K562 (cell line): ENCODE measurements around the gene LRRC14B. TPM values are rescaled to one million over a fixed set of nuclear protein-coding genes. Genes with fewer than 3 reads are reported as not detected.

Experiments used
- ATAC-seq: fragments of 200-7000 bp; cut with Tn5 transposase; 3 replicates; pipeline ENCODE4 v1.9.1; 2020; ENCODE audit warnings: moderate library complexity
- BruUV-seq: library from RNA; stranded (reverse); fragments of 400-500 nt; replicated peaks from 2 replicates; lab custom pipeline; 2021; lab: Mats Ljungman, UMichigan
- CTCF ChIA-PET: fragments of 300-600 bp; formaldehyde crosslinking; extraction: SDS; loops from one replicate; lab custom pipeline; 2021; ENCODE audit warnings: low intra/inter-chr PET ratio; lab: Yijun Ruan, JAX
- POLR2A ChIA-PET: fragments of 300-600, 350-650 bp; sonication (Branson Sonifier 250); formaldehyde crosslinking; extraction: SDS; loops from one replicate; lab custom pipeline; 2021; ENCODE audit warnings: antibody characterized with exemption, inconsistent platforms; lab: Yijun Ruan, JAX
- DNase-seq, 4 experiments: peaks; one replicate each; pipeline versions ENCODE4 v3.0.0 to v3.0.0-alpha.2; 2011 to 2018; ENCODE audit warnings: low spot score in 3 of 4, mixed read lengths in 3 of 4; ENCODE audit errors: extremely low read depth in 1 of 4
- FAIRE-seq: peaks from 2 replicates; lab custom pipeline; 2011; peaks lifted over from hg19 to GRCh38; lab: Jason Lieb, UNC
- H2AFZ ChIP-seq: 2 replicates; pipeline ENCODE4 v1.6.0; 2011; ENCODE audit warnings: low read depth, low read length, control low read depth, inconsistent platforms
- H3K27ac ChIP-seq: fragments of 200-600 bp; 3 replicates; pipeline ENCODE4 v1.8.0; 2011; ENCODE audit warnings: low read depth, mild to moderate bottlenecking, control low read depth, inconsistent platforms, low read length, moderate library complexity, mixed read lengths; ENCODE audit errors: extremely low read depth
- H3K27me3 ChIP-seq, 2 experiments: fragments of 300-600 bp in 1 of 2; 2 replicates in 1 of 2; 3 replicates in 1 of 2; pipeline versions ENCODE4 v1.6.0 to v1.8.0; 2011; ENCODE audit warnings: inconsistent platforms in 2 of 2, low read length in 2 of 2, mild to moderate bottlenecking in 1 of 2, mixed read lengths in 1 of 2, moderate library complexity in 1 of 2; ENCODE audit not compliant: control insufficient read depth in 2 of 2, insufficient read depth in 2 of 2
- H3K36me3 ChIP-seq: fragments of 300-600 bp; 3 replicates; pipeline ENCODE4 v1.8.0; 2011; ENCODE audit warnings: mild to moderate bottlenecking, low read length, inconsistent platforms; ENCODE audit not compliant: control insufficient read depth, insufficient read depth
- H3K4me1 ChIP-seq, 2 experiments: fragments of 200-600 bp in 1 of 2; replicated peaks in 1 of 2; 2 replicates in 1 of 2; 3 replicates in 1 of 2; pipeline versions ENCODE4 v1.5.1 to v1.8.0; 2011; ENCODE audit warnings: inconsistent platforms in 2 of 2, low read length in 2 of 2, mild to moderate bottlenecking in 1 of 2, mixed read lengths in 1 of 2, moderate library complexity in 1 of 2; ENCODE audit not compliant: control insufficient read depth in 2 of 2, insufficient read depth in 2 of 2
- H3K4me2 ChIP-seq: 2 replicates; pipeline ENCODE4 v1.6.1; 2011; ENCODE audit warnings: low read length, control low read depth, inconsistent platforms, mixed read lengths; ENCODE audit not compliant: insufficient read depth
- H3K4me3 ChIP-seq: fragments of 200-600 bp; sonication (generic), shearing (Covaris generic); 2 replicates; pipeline ENCODE4 v1.5.1; 2016; ENCODE audit warnings: control low read depth, inconsistent platforms
- H3K79me2 ChIP-seq: fragments of 200-600 bp; 3 replicates; pipeline ENCODE4 v1.8.0; 2011; ENCODE audit warnings: low read length, inconsistent platforms; ENCODE audit not compliant: control insufficient read depth, insufficient read depth
- H3K9ac ChIP-seq, 2 experiments: 2 replicates each; pipeline versions ENCODE4 v1.6.0 to v1.6.1; 2011; ENCODE audit warnings: low read depth in 2 of 2, low read length in 2 of 2, control low read depth in 1 of 2, inconsistent platforms in 1 of 2, mild to moderate bottlenecking in 1 of 2, mixed read lengths in 1 of 2; ENCODE audit not compliant: insufficient read depth in 1 of 2
- H3K9me1 ChIP-seq: one replicate; pipeline ENCODE4 v1.6.0; 2011; ENCODE audit warnings: inconsistent platforms, mild to moderate bottlenecking, low read length, moderate library complexity; ENCODE audit not compliant: control insufficient read depth, insufficient read depth
- H3K9me3 ChIP-seq: replicated peaks from 2 replicates; pipeline ENCODE4 v1.5.1; 2011; ENCODE audit warnings: low read depth, low read length, inconsistent platforms; ENCODE audit not compliant: control insufficient read depth, insufficient read depth
- H4K20me1 ChIP-seq: replicated peaks from 2 replicates; pipeline ENCODE4 v1.6.1; 2011; ENCODE audit warnings: low read length, inconsistent platforms, mixed read lengths; ENCODE audit not compliant: control insufficient read depth, insufficient read depth
- FOXP1 ChIP-seq: sonication (generic); formaldehyde crosslinking; IDR thresholded peaks from 2 replicates; pipeline ENCODE4 v1.8.0; 2022; ENCODE audit warnings: mild to moderate bottlenecking, missing genetic modification reagents
- GMEB1 ChIP-seq: fragments of 250-450 bp; sonication (Bioruptor Pico); IDR thresholded peaks from 2 replicates; pipeline ENCODE4 v1.4.0; 2020; ENCODE audit warnings: mild to moderate bottlenecking
- HEY1 ChIP-seq: fragments of 250-450 bp; sonication (Bioruptor Pico); IDR thresholded peaks from 2 replicates; pipeline ENCODE4 v1.5.0; 2020; ENCODE audit warnings: mild to moderate bottlenecking, moderate library complexity, borderline replicate concordance
- RCOR1 ChIP-seq, 2 experiments: IDR thresholded peaks; 2 replicates each; pipeline ENCODE4 v1.6.1; 2012; ENCODE audit warnings: low read depth in 2 of 2, low read length in 2 of 2, borderline replicate concordance in 1 of 2, improper control_type of control experiment in 1 of 2
- SRSF9 ChIP-seq: fragments of 200-400 bp; formaldehyde crosslinking; IDR thresholded peaks from 2 replicates; pipeline ENCODE4 v1.6.1; 2017; ENCODE audit warnings: low read depth, low read length, borderline replicate concordance
- ZBTB26 ChIP-seq: fragments of 450-650 bp; formaldehyde crosslinking; IDR thresholded peaks from 2 replicates; pipeline ENCODE4 v1.4.0; 2022; ENCODE audit warnings: missing genetic modification characterization
- ZBTB8A ChIP-seq: fragments of 450-650 bp; IDR thresholded peaks from 2 replicates; pipeline ENCODE4 v1.6.1; 2018; ENCODE audit warnings: mild to moderate bottlenecking, moderate library complexity; ENCODE audit not compliant: partially characterized antibody
- WGBS: fragments of 100-300 bp; shearing (Covaris generic); methylation state at CpG from one replicate; pipeline ENCODE4 v1.1.6; 2016; ENCODE audit warnings: low coverage, mixed read lengths; ENCODE audit not compliant: insufficient coverage; ENCODE audit errors: missing lambda C conversion rate; 5-methylcytosine and 5-hydroxymethylcytosine counted together
- in situ Hi-C: fragments of 300-500 bp; cut with MboI; formaldehyde crosslinking; loops from 4 replicates; pipeline ENCODE4 v1.15.0; 2018; ENCODE audit warnings: inconsistent platforms, mixed read lengths
- intact Hi-C: fragments of 100-400 bp; cut with micrococcal nuclease; formaldehyde crosslinking; loops from 2 replicates; pipeline ENCODE4 v1.14.2; 2022
- polyA plus RNA-seq, 8 experiments: library from polyadenylated mRNA; depleted of rRNA in 4 of 8; stranded (reverse) in 5 of 8; unstranded in 3 of 8; fragments of >200 nt; fragmentation: Nextera tagmentation in 2 of 8; fragmentation: Illumina TruSeq in 1 of 8; extraction: Ambion mirVana in 2 of 8; extraction: Trizol in 1 of 8; gene quantifications; 2 replicates each; pipeline versions ENCODE4 v1.2.1 to v1.2.3, GENCODE V29; 2011 to 2014; ENCODE audit warnings: inconsistent platforms in 1 of 8, missing spikeins in 1 of 8
- total RNA-seq, 7 experiments: library from RNA; depleted of rRNA in 6 of 7; stranded (reverse); fragments of >200 nt in 6 of 7; fragmentation: Illumina TruSeq in 2 of 7; extraction: Trizol in 2 of 7; gene quantifications; 2 replicates each; pipeline versions ENCODE4 v1.2.1 to v1.2.3, GENCODE V29; 2011 to 2021; ENCODE audit warnings: low replicate concordance in 1 of 7
- TF ChIP-seq, protein P1 (sequence below): fragments of 450-650 bp; IDR thresholded peaks from 2 replicates; pipeline ENCODE4 v1.6.1; 2016; ENCODE audit warnings: missing biosample characterization, missing genetic modification characterization
- TF ChIP-seq, protein P2 (sequence below): fragments of 250-450 bp; sonication (Bioruptor Pico); IDR thresholded peaks from 2 replicates; pipeline ENCODE4 v1.4.0; 2020
- TF ChIP-seq, protein P3 (sequence below): fragments of 250-450 bp; sonication (Bioruptor Pico); IDR thresholded peaks from 2 replicates; pipeline ENCODE4 v1.4.0; 2020

Gene LRRC14B
- total and polyA plus RNA-seq, 9 of the 15 experiments (the other 6 are each of a cell fraction or from before 2014, with no cell fraction given) = not detected

DNA sequence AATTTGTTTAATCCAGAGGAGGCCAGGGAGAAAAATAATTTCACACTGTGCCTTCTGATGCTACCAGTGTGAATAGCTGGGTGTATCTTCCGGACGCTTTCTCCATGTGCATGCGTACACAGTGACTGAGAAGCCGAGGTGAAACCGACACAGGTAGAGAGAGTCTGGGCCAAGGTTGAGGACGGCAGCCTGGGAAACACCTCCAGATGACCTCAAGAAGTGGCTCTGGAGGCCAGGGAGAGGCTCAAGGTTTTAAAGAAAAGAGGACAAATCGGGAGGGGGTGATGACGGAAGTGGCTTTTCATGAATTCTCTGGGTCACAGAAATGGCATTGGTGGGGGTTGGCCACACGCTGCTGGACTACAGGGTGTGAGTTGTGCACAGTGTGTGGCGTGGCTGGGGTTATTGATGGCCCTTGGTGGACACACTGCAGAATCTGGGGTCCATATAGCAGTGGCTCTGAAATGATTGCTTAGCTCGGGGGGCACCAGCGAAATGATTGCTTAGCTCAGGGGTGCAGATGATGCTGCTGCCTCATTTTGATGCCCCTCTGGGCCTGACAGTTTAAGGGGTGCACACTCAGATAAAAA lies 34.1 kb upstream of the LRRC14B start:
- Histone ChIP-seq H3K27ac (no peak overlapping the region), H3K4me3 (no peak overlapping the region), H3K4me2 (no peak overlapping the region), H3K9me3 (no peaks in the 10 kb centered on the region), H3K36me3 (no peaks in the 10 kb centered on the region), H3K4me1 (peaks cover 0 to 7% of the 10 kb centered on the region in 2 experiments; a peak in 1 of 5 replicates), H3K9ac (no peak overlapping the region), H3K9me1 (no peaks in the 10 kb centered on the region), H3K79me2 (no peaks in the 10 kb centered on the region), H4K20me1 (peaks cover 7% of the 10 kb centered on the region; the same call in 1 of the 2 replicates), H3K27me3 (peaks cover 52 to 89% of the 10 kb centered on the region in 2 experiments), H2AFZ (no peak overlapping the region)
- DNase-seq (no peak), ATAC-seq (no peak), FAIRE-seq (no peak)
- BruUV-seq = no TSS peak
- under 1% methylated on average over 12 of the region's 12 CpGs for WGBS
- CTCF ChIA-PET = no interaction called here
- POLR2A ChIA-PET = interaction anchor here (0.7 to 0.9 kb wide), 2 partner anchors 32 to 52 kb away, joined by 3 read pairs; no protein-coding TSS in a partner anchor
- in situ Hi-C loops (no loop called here), intact Hi-C loops (no loop called here)
- TF ChIP-seq ZBTB8A = no peak
- TF ChIP-seq, protein P1, sequence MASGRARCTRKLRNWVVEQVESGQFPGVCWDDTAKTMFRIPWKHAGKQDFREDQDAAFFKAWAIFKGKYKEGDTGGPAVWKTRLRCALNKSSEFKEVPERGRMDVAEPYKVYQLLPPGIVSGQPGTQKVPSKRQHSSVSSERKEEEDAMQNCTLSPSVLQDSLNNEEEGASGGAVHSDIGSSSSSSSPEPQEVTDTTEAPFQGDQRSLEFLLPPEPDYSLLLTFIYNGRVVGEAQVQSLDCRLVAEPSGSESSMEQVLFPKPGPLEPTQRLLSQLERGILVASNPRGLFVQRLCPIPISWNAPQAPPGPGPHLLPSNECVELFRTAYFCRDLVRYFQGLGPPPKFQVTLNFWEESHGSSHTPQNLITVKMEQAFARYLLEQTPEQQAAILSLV (tag) = no peak
- no peak for TF ChIP-seq RCOR1 (IDR thresholded peaks at IDR 0.05; ENCODE audit: borderline replicate concordance in 1 of 2, low read depth in 2 of 2, low read length in 2 of 2)
- TF ChIP-seq, protein P2, sequence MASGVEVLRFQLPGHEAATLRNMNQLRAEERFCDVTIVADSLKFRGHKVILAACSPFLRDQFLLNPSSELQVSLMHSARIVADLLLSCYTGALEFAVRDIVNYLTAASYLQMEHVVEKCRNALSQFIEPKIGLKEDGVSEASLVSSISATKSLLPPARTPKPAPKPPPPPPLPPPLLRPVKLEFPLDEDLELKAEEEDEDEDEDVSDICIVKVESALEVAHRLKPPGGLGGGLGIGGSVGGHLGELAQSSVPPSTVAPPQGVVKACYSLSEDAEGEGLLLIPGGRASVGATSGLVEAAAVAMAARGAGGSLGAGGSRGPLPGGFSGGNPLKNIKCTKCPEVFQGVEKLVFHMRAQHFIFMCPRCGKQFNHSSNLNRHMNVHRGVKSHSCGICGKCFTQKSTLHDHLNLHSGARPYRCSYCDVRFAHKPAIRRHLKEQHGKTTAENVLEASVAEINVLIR (CRISPR knock-in tag) = no peak
- TF ChIP-seq HEY1 (CRISPR knock-in tag) = no peak
- TF ChIP-seq GMEB1 = no peak
- TF ChIP-seq, protein P3, sequence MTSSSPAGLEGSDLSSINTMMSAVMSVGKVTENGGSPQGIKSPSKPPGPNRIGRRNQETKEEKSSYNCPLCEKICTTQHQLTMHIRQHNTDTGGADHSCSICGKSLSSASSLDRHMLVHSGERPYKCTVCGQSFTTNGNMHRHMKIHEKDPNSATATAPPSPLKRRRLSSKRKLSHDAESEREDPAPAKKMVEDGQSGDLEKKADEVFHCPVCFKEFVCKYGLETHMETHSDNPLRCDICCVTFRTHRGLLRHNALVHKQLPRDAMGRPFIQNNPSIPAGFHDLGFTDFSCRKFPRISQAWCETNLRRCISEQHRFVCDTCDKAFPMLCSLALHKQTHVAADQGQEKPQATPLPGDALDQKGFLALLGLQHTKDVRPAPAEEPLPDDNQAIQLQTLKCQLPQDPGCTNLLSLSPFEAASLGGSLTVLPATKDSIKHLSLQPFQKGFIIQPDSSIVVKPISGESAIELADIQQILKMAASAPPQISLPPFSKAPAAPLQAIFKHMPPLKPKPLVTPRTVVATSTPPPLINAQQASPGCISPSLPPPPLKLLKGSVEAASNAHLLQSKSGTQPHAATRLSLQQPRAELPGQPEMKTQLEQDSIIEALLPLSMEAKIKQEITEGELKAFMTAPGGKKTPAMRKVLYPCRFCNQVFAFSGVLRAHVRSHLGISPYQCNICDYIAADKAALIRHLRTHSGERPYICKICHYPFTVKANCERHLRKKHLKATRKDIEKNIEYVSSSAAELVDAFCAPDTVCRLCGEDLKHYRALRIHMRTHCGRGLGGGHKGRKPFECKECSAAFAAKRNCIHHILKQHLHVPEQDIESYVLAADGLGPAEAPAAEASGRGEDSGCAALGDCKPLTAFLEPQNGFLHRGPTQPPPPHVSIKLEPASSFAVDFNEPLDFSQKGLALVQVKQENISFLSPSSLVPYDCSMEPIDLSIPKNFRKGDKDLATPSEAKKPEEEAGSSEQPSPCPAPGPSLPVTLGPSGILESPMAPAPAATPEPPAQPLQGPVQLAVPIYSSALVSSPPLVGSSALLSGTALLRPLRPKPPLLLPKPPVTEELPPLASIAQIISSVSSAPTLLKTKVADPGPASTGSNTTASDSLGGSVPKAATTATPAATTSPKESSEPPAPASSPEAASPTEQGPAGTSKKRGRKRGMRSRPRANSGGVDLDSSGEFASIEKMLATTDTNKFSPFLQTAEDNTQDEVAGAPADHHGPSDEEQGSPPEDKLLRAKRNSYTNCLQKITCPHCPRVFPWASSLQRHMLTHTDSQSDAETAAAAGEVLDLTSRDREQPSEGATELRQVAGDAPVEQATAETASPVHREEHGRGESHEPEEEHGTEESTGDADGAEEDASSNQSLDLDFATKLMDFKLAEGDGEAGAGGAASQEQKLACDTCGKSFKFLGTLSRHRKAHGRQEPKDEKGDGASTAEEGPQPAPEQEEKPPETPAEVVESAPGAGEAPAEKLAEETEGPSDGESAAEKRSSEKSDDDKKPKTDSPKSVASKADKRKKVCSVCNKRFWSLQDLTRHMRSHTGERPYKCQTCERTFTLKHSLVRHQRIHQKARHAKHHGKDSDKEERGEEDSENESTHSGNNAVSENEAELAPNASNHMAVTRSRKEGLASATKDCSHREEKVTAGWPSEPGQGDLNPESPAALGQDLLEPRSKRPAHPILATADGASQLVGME (CRISPR knock-in tag) = no peak
- TF ChIP-seq ZBTB26 (CRISPR knock-in tag) = no peak
- TF ChIP-seq SRSF9 = no peak
- no peak for TF ChIP-seq FOXP1 (CRISPR knock-in tag)
